SHP77 (cell line): ENCODE measurements around the gene IDUA.
A peak's percentile ranks its signal among the peaks of the same experiment; 100 is the strongest.
"Not testable (repeated sequence)": the region's sequence is repeated elsewhere in the genome, so short reads cannot be mapped to it uniquely, and the experiment has no call there.

ENCODE experiments used
- DNase-seq, 2 experiments: peaks; one replicate each; lab custom pipeline; 2025; lab: John Stamatoyannopoulos, UW

IDUA gene

DNA sequence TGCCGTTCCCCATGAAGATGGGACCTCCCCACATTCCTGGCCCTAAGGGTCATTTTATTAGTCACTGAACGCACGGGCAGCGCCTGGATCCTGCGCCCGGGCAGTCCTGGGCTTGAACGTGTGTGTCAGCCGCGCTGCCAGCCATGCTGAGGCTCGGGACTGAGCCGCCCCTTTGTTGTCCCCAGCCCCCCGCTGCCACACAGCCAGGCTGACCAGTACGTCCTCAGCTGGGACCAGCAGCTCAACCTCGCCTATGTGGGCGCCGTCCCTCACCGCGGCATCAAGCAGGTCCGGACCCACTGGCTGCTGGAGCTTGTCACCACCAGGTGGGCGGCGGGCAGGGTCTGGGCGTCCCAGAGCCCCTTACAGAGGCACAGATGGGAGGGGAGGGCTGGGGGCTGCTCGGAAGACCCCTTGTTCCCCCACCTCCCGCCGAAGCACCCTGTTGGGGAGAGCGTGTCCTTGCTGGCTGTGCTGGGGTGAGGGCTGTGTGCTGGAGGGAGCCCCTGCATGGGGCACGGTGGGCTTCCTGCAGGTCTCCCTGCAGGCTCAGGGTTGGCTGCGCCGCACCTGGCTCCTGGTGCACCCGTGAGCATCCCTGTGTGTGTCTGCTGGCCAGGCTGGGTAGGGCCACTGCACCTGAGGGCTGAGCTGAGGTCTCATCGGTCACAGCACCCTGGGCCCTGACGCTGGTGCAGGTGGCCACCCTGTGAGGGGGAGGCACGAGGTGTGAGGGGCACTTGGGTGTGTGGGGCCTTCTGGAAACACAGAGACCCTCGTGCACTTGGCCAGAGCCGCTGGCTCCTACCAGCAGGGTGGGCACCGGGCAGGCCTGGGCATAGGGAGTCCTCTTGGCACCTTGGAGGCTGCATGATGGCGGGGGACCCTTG lies 1.0 kb downstream of the IDUA start:
- no peak for DNase-seq

DNA sequence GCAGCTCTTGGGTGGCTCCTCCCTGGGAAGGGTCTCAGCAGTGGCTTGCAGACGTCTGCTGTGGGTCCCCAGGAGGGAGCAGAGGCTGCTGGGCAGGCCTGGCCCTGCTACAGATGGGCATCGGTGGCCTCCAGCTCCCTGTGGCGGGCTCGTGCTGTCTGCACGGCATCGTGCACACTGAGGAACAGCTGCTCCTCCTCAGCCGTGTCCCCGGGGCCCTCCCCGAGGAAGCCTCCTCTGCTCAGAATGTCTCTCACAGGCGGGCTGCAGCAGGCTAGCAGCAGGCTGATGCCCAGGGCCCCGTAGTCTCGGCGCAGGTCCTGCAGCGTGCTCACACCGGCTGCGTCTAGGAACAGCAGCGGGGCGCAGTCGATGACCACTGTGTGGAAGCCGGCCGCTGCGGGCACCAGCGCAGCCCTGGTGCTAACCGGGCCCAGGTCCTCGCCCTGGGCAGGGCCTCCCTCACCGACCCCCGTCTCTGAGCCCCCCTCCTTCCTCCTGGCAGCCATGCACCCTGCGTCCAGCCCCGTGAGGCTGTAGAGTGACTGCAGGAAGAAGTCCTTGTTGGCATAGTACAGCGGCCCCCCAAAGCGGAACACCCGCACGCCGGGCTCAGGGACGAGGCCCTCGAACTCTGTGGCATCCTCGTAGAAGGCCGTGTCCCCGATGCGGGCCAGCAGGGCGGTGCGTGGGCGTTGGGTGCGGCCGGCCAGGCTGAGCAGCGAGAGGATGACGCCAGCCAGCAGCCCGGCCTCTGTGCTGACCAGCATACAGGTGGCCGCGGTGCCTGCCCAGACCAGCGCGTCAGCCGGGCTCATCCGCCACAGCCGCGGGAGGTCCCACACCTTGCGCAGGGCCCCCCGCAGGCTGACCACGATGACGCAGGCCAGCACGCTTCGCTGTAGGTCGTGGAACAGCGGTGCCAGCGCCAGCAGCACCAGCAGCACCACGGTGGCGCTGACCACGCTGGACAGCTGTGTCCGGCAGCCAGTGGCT lies 2.2 kb downstream of the IDUA start:
- DNase-seq, result no peak

DNA sequence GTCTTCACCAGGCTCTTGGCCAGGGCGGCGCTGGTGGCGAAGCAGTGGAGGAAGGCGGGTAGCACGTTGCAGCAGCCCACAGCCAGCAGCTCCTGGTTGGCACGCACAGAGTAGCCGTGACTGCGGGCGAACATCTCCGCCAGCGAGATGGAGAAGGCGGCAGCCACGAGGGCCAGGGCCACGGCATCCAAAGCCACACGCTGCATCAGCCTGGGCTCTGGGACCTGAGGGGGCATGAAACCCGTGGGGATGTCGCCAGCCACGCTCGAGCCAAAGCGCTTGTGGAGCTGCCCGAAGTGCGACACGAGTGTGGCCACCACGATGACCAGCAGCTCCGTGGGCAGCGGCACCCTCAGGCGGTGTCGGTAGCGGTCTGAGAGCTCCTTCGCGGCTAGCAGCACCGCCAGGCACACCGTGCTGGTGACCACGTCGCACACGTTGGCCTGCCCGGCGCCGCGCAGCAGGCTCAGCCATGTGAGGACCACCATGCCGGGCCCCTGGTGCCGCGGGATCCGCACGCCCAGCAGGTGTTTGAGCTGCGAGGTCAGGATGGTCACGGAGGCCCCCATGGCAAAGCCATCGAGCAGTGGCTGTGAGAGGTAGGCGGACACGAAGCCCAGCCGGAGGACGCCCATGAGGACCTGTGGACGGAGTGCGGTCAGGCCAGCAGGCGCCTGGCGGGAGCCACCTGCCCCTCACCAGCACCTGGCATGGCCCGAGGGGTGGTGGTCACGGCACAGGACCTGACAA lies 3.1 kb downstream of the IDUA start:
- DNase-seq, result no peak

DNA sequence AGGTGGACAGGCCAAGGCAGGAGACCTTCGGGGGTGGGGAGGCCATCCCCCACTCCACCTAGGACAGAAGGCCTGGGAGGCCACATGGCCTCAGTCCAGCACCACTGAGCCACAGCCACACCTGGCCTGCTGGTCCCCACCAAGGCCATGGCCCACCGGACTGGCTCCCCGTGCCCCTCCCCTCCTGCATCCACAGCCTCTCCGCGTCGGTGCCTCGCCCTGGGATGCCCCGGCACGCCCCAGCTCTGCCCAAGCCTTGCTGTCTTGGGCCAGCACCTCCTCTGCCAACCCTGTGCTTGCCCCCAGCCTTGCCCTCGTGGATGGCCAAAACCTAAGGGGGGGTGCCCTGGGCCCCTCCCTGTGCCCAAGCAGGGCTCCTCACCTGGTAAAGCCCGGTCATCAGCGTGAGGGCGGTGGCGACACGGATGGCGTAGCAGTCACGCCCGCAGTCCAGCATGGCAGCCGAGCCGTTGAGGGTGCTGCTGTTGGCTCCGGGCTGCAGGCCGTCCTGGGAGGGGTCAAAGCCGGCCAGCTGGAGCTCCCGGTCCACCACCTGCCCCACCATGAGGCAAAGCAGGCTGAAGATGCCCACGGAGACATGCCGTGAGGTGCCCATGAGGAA lies 4.0 kb downstream of the IDUA start:
- no peak for DNase-seq

DNA sequence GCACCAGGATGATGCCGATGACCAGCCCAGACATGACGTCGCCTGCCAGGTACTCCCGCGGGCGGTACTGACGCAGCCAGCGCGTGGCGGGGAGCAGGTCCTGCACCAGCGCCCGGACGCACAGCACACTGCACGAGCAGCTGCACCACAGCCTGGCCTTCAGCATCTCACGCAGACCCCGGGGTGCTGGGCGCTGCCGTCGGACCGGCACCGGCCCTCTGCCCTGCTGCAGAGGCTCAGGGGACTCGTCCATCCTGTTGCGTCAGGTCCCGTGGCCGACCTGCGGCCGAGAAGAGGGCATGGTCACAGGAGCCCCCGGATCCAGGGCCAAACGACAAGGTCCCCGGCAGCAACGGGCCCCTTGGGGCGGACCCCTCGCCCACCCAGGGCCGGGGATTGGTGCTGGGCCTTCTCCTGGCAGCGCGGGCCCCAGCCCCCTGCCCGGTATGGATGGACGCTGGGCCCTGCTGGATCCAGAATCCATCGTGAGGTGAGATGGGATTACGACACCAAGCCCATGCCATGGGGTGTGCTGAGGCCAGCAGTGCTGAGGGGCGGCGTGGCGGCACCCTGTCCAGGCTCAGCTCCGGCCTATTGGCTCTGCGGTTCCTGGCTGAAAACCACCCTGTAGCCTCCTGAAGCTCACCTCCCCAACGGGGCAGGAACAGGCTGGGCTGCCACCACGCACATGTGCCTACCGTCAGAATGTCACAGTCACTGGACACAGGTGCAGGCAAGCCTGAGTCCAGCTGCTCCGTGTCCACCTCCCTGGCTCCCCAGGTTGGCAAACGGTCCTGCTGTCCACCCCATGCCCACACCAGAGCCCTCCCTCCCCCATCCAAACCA lies 4.8 kb downstream of the IDUA start:
- DNase-seq, result no peak

DNA sequence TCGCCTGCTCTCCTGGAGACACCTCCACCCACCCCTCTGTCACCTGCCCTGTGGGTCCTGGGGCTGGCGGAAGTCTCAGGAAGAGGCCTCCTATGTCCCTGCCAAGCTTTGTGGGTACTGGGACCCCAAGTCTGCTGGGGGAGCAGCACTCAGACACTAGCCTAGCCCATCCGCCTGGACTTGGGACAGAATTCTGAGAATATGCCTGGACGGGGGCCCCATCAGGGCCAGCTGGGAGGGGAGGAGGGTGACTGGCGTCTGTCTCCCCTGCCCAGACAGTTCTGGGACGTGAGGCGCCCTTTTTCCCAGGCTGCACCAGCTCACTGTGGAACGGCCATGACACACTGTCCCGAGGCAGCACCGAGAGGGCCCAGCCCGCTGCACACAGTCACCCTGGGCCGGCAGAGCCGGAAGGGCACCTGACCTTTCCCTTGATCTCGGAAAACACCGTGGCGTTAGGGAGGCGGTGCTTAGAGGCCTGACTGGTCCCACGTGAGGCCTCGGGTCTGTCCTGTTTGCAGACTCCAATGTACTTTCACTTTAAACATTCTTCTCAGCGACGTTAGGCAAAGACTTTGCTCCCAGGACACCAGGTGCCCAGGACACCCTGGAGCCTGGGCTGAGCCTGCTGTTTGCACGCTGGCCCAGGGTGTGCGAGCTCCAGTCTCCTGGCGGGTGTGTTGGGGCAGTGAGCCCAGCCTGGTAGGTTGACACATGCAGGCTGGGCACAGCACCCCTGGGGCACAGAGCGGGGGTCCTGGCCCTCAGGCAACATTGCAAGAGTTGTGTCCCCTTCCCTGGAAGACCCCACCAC lies 5.7 kb downstream of the IDUA start:
- no peak for DNase-seq

DNA sequence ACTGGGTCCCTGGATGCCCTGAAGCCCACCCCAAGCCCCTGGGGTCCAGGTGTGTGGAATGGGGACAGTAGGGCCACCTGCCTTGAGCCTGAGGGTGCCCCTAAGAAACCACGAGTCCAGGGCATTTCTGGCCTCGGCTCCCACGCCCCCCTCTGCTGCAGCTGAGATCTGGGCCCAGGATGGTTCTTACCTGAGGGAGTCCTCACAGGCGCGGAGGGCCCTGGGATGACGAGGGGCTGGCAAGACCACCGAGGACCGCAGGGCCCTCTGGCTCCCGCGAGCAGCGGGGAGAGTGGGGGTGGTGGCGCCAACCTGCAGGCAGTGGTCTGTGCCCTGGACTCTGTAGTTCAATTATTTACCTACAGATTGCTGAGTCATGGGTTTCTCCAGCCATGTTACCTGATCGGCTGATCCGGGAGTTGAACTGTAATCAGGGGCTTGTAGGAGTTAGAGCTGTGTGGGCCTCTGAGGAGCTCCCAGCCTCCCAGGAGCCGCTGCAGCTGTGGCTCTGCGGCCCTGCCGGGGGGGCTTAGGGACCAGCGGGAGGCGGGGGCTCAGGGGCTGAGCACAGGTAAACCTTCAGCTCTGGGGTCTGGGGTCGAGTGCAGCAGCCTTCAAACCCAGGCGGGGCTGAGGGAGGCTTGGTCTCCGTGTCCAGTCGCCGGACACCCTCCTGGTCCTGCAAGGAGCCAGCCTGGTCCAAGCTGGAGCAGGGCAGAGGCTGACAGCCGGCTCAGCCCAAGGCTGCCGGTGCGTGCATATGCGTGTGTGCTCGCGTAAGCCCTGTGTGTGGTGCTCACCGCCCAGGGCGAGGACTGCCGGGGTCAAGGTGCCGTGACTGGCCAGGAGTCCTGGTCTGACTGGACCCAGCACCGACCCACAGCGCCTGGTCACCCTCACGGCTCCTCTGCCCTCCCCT lies 6.5 kb downstream of the IDUA start, which contains the start of gene SLC26A1:
SLC26A1 (minus strand) TSS at position 294 of the 919 bp plus-strand sequence. CDS start 1,701 bp downstream, outside the sequence.
- DNase-seq, result peak in 1 of 2 experiments; percentile 17

DNA sequence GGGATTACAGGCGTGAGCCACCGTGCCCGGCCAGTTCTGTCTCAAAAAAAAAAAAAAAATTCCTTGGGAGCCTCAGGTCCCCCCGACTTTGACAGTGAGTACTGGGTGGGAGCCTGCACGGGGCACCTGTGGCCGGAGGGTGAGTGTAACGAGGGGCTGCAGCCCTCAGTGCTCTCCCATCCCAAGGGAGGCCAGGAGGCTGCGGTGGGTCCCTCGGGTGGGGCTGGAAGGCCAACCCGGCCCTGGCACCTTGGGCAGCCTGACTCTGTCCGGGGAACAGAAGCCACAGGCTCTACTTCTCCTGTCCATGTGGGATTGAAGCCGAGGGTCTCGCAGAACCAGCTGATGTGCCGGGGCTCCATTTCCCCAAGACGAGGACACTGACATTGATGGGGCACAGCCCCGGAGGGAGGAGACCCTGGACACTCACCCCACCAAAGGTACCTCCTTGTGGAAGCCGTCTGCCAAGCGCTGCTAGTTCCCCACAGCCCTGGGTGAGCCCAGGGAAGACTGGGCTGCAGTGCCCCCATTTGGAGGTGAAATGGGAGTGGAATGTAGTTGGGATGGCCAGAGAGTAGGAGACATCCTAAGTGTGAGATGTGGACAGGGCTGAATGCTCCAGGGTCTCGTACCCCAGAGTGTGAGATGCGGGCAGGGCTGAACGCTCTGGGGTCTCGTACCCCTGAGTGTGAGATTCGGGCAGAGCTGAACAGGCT lies 8.6 kb downstream of the IDUA start:
- no peak for DNase-seq

DNA sequence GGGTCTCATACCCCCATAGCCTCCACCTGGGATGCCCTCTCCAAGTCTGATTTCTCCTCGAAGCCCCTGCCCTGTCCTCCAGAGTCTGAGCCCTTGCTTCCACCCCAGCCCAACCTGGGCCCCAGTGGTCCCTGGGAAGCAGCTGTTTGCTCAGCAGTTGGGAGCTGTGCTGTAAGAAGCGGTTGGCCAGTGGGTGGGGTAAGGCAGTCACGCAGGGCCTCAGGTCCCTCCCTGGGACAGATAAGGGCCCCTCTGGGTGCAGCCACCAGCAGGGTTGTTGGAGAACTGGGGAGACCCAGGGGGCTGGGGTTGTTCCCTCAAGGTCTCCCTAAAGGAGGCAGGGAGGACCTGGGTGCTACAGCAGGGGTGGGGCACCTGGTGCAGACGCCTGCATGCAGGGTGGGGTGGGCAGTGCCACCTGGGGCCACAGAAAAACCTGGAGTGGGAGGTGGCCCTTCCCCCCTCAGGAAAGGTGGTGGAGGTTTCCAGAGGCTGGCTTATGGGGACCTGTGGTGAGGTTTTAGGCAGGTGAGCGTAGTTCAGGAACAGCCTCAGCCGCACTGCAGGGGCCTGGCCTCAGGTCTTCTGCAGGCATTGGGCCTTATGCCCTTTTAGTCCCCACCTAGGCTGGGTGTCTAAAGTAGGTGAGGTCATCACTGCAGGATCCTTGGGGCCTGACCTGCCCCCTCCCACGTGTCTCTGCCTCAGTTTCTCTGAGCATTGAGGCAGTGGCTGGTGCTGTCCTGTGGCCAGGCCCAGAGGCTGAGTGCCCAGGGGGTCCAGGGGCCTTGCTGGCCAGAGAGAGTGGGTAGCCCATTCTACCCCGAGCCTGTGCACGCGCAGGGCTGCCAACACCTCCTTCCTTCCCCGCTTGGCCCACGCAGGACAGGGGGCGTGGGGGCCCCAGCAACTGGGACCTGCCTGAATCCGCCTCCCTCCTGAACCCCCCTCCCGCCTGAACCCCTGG lies 9.5 kb downstream of the IDUA start:
- DNase-seq, result no peak

DNA sequence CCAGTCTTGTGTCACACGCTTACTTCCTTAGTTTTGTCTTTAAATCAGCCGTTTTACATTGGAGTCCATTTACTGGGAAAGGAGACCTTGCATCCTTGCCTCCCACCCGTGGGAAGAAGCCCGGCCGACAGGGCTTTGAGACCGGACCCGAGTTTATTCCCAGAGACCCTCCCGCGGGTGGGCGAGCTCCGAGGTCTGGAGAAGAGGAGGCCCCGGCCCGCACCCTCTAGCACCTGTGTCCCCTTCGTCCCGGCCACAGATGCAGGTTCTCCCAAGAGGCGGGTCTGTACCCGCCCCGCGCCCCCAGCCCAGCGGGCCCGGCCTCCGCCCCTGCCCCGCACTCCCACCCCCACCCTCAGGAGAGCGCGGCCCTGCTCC lies 10.1 kb downstream of the IDUA start:
- no peak for DNase-seq

DNA sequence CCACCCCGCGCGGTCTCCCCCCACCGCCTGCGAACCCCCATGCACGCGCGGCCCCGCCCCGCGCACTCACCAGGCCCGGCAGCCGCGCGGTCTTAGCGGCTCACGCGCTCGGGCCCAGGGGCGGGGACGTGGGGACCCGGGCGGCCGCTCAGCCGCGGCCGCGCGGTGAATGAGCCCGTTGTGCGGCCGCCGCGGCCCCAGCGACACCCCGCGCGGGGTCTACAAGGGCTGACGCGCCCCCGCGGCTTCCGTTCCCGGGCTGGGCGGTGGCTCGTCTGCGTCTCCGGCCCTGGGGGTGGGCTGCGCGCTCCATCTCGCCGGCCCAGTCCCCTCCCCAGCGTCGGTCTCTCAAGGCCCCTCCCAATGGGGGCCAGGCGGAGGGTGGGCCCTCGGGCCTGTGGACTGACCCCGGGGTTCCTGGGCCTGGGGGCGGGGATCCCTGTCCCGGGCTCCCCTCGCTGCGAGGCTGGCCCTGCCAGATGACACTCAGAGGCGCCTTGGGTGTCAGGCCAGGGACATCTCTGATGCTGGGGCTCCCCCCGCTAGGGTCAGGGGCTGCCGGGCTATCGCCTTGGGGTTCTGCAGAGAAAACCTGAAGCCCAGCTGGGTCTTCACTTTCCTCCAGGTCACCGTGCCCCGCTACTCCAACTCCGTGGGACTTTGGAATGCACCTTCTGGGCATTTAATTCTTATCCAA lies 10.7 kb downstream of the IDUA start:
- DNase-seq, result no peak

DNA sequence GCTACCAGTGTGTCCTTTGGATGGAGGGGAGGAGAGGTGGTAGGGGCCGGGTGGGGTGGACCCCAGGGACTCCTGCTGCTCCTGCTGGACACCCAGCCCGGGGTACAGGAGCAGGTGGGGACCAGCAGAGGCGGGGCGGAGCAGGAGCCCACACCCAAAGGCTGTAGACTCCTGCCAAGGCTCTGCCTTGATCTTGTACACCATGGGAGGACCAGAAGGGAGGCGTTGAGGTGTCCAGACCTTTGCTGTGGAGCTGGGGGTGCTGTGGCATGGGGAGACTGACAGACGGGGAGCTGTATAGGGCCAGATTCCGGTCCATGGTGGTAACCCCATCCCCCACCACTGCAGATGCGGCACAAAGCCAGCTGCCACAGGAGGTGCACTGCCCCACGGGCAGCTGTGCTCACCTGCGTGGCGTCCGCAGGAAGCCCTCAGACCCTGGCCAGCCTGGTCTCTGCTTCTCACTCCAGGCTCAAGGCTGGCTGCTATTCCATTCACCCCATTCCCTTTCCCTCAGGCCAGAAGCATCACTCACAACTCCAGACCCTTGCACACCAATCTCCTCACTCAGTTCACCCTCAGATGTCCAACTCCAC lies 11.3 kb downstream of the IDUA start:
- no peak for DNase-seq

DNA sequence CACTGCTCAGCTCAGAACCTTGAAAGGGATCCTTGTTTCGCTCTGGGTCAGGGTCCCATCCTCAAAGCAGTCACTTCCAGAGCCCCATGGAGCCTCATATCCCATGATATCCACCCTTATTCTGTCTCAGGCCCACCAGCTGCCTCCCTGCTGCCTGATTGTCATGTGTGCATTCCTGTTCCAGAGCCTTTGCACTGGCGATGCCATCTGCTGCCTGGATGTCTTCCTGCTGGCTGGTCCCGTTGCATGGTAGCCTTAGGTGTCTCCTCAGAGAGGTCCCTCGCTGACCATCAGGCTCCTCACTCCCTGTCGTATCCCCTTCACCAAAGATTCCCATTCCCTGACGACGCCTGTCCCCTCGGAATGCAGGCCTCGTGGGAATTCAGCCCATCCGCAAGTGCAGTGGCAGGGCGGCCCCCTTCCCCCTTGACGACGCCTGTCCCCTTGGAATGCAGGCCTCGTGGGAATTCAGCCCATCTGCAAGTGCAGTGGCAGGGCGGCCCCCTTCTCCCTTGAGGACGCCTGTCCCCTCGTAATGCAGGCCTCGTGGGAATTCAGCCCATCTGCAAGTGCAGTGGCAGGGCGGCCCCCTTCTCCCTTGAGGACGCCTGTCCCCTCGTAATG lies 12.5 kb downstream of the IDUA start:
- not testable (repeated sequence) for DNase-seq

DNA sequence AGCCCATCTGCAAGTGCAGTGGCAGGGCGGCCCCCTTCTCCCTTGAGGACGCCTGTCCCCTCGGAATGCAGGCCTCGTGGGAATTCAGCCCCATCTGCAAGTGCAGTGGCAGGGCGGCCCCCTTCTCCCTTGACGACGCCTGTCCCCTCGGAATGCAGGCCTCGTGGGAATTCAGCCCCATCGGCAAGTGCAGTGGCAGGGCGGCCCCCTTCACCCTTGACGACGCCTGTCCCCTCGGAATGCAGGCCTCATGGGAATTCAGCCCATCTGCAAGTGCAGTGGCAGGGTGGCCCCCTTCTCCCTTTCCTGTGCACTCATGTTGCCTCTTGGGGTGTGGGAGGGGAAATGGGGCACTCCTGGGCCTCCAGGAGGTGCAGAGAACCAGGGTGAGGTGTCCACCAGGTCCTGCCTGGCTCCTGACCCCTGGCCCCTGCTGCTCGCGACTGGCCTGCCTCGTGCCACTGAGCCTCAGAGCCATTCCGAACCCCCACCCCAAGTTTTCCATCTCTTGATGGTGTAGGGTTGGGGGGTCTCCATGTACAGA lies 13.1 kb downstream of the IDUA start:
- no peak for DNase-seq

DNA sequence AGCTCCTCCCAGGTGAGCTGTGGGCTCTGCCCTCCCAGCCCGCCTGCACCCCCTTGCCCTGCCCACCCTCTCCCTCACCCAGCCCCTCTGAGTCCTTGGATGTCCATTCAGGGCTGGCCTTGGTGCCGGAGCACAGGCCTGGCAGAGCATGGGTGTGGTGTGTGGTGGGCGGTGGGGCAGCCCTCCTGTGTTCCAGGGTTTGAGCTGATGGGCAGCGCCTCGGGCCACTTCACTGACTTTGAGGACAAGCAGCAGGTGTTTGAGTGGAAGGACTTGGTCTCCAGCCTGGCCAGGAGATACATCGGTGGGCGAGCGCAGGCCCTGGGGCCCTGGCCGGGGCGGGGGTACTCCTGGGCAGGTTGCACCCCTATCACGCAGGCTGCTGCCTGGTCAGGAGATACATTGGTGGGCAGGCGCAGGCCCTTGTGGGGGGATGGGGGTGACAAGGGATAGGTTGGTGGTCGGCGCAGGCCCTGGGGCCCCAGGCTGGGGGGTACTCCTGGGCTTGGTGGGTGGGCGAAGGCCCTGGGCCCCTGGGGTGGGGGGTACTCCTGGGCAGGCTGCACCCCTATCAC lies 13.9 kb downstream of the IDUA start:
- no peak for DNase-seq
